ENCODE data around the gene TP53AIP1. TPM values are rescaled to one million over a fixed set of nuclear protein-coding genes. Genes with fewer than 3 reads are reported as not detected.

TP53AIP1 gene
- total RNA-seq, 1 donor from 2014 or later, result not detected

Other genes with a start within 250 kb of the TP53AIP1 start
- 38.1 and 38.3 TPM in 2 replicates for gene FLI1, start 248.8 kb downstream of the TP53AIP1 start, total RNA-seq
- not detected in 2 replicates for gene KCNJ1, start 75.6 kb downstream of the TP53AIP1 start, total RNA-seq
- not detected in 2 replicates for gene KCNJ5, start 51.5 kb downstream of the TP53AIP1 start, total RNA-seq
- gene ARHGAP32, start 249.5 kb upstream of the TP53AIP1 start, total RNA-seq, result 4.6 and 6.1 TPM in 2 replicates

Data from activated T-helper 2 cell treated with anti-CD3 and anti-CD28 coated beads, Interferon-gamma antibody, Interleukin-2, Interleukin-4, amounts not matched to agents 10 μg/mL and 5 μg/mL and 100 μg/mL, durations not matched to agents 14 hours and 24 hours and 36 hours (primary cell).